K562 (cell line): ENCODE measurements around the gene PIGB. TPM values are rescaled to one million over a fixed set of nuclear protein-coding genes. Genes with fewer than 3 reads are reported as not detected.
A peak's percentile ranks its signal among the peaks of the same experiment; 100 is the strongest.

Source experiments
- ATAC-seq: fragments of 200-7000 bp; cut with Tn5 transposase; 3 replicates; pipeline ENCODE4 v1.9.1; 2020; ENCODE audit warnings: moderate library complexity
- BruUV-seq: library from RNA; stranded (reverse); fragments of 400-500 nt; replicated peaks from 2 replicates; lab custom pipeline; 2021; lab: Mats Ljungman, UMichigan
- CTCF ChIA-PET: fragments of 300-600 bp; formaldehyde crosslinking; extraction: SDS; loops from one replicate; lab custom pipeline; 2021; ENCODE audit warnings: low intra/inter-chr PET ratio; lab: Yijun Ruan, JAX
- POLR2A ChIA-PET: fragments of 300-600, 350-650 bp; sonication (Branson Sonifier 250); formaldehyde crosslinking; extraction: SDS; loops from one replicate; lab custom pipeline; 2021; ENCODE audit warnings: antibody characterized with exemption, inconsistent platforms; lab: Yijun Ruan, JAX
- DNase-seq, 4 experiments: peaks; one replicate each; pipeline versions ENCODE4 v3.0.0 to v3.0.0-alpha.2; 2011 to 2018; ENCODE audit warnings: low spot score in 3 of 4, mixed read lengths in 3 of 4; ENCODE audit errors: extremely low read depth in 1 of 4
- FAIRE-seq: peaks from 2 replicates; lab custom pipeline; 2011; peaks lifted over from hg19 to GRCh38; lab: Jason Lieb, UNC
- H2AFZ ChIP-seq: 2 replicates; pipeline ENCODE4 v1.6.0; 2011; ENCODE audit warnings: low read depth, low read length, control low read depth, inconsistent platforms
- H3K27ac ChIP-seq: fragments of 200-600 bp; 3 replicates; pipeline ENCODE4 v1.8.0; 2011; ENCODE audit warnings: low read depth, mild to moderate bottlenecking, control low read depth, inconsistent platforms, low read length, moderate library complexity, mixed read lengths; ENCODE audit errors: extremely low read depth
- H3K27me3 ChIP-seq, 2 experiments: fragments of 300-600 bp in 1 of 2; 2 replicates in 1 of 2; 3 replicates in 1 of 2; pipeline versions ENCODE4 v1.6.0 to v1.8.0; 2011; ENCODE audit warnings: inconsistent platforms in 2 of 2, low read length in 2 of 2, mild to moderate bottlenecking in 1 of 2, mixed read lengths in 1 of 2, moderate library complexity in 1 of 2; ENCODE audit not compliant: control insufficient read depth in 2 of 2, insufficient read depth in 2 of 2
- H3K36me3 ChIP-seq: fragments of 300-600 bp; 3 replicates; pipeline ENCODE4 v1.8.0; 2011; ENCODE audit warnings: mild to moderate bottlenecking, low read length, inconsistent platforms; ENCODE audit not compliant: control insufficient read depth, insufficient read depth
- H3K4me1 ChIP-seq, 2 experiments: fragments of 200-600 bp in 1 of 2; replicated peaks in 1 of 2; 2 replicates in 1 of 2; 3 replicates in 1 of 2; pipeline versions ENCODE4 v1.5.1 to v1.8.0; 2011; ENCODE audit warnings: inconsistent platforms in 2 of 2, low read length in 2 of 2, mild to moderate bottlenecking in 1 of 2, mixed read lengths in 1 of 2, moderate library complexity in 1 of 2; ENCODE audit not compliant: control insufficient read depth in 2 of 2, insufficient read depth in 2 of 2
- H3K4me2 ChIP-seq: 2 replicates; pipeline ENCODE4 v1.6.1; 2011; ENCODE audit warnings: low read length, control low read depth, inconsistent platforms, mixed read lengths; ENCODE audit not compliant: insufficient read depth
- H3K4me3 ChIP-seq: fragments of 200-600 bp; sonication (generic), shearing (Covaris generic); 2 replicates; pipeline ENCODE4 v1.5.1; 2016; ENCODE audit warnings: control low read depth, inconsistent platforms
- H3K79me2 ChIP-seq: fragments of 200-600 bp; 3 replicates; pipeline ENCODE4 v1.8.0; 2011; ENCODE audit warnings: low read length, inconsistent platforms; ENCODE audit not compliant: control insufficient read depth, insufficient read depth
- H3K9ac ChIP-seq, 2 experiments: 2 replicates each; pipeline versions ENCODE4 v1.6.0 to v1.6.1; 2011; ENCODE audit warnings: low read depth in 2 of 2, low read length in 2 of 2, control low read depth in 1 of 2, inconsistent platforms in 1 of 2, mild to moderate bottlenecking in 1 of 2, mixed read lengths in 1 of 2; ENCODE audit not compliant: insufficient read depth in 1 of 2
- H3K9me1 ChIP-seq: one replicate; pipeline ENCODE4 v1.6.0; 2011; ENCODE audit warnings: inconsistent platforms, mild to moderate bottlenecking, low read length, moderate library complexity; ENCODE audit not compliant: control insufficient read depth, insufficient read depth
- H3K9me3 ChIP-seq: replicated peaks from 2 replicates; pipeline ENCODE4 v1.5.1; 2011; ENCODE audit warnings: low read depth, low read length, inconsistent platforms; ENCODE audit not compliant: control insufficient read depth, insufficient read depth
- H4K20me1 ChIP-seq: replicated peaks from 2 replicates; pipeline ENCODE4 v1.6.1; 2011; ENCODE audit warnings: low read length, inconsistent platforms, mixed read lengths; ENCODE audit not compliant: control insufficient read depth, insufficient read depth
- CEBPB ChIP-seq: fragments of 450-650 bp; IDR thresholded peaks from 2 replicates; pipeline ENCODE4 v1.6.1; 2016; ENCODE audit warnings: missing genetic modification characterization, missing compliant biosample characterization
- CEBPG ChIP-seq, 3 experiments: fragments of 200-800 bp in 1 of 3; sonication (Bioruptor generic) in 1 of 3; sonication (generic) in 1 of 3; formaldehyde crosslinking in 1 of 3; IDR thresholded peaks in 2 of 3; conservative IDR thresholded peaks in 1 of 3; 2 replicates each; pipeline versions ENCODE4 v1.6.1 to v1.8.0; 2016 to 2022; ENCODE audit warnings: missing compliant biosample characterization in 2 of 3, missing genetic modification characterization in 2 of 3, mild to moderate bottlenecking in 1 of 3, missing genetic modification reagents in 1 of 3
- SP1 ChIP-seq: sonication (generic); formaldehyde crosslinking; IDR thresholded peaks from 2 replicates; pipeline ENCODE4 v1.8.1; 2022; ENCODE audit warnings: mild to moderate bottlenecking, missing genetic modification reagents
- TRIM24 ChIP-seq, 2 experiments: fragments of 450-650 bp; IDR thresholded peaks; 2 replicates each; pipeline ENCODE4 v1.6.1; 2016
- ZC3H4 ChIP-seq: sonication (generic); formaldehyde crosslinking; IDR thresholded peaks from 2 replicates; pipeline ENCODE4 v1.9.0; 2021; ENCODE audit warnings: missing genetic modification reagents, borderline replicate concordance
- WGBS: fragments of 100-300 bp; shearing (Covaris generic); methylation state at CpG from one replicate; pipeline ENCODE4 v1.1.6; 2016; ENCODE audit warnings: low coverage, mixed read lengths; ENCODE audit not compliant: insufficient coverage; ENCODE audit errors: missing lambda C conversion rate; 5-methylcytosine and 5-hydroxymethylcytosine counted together
- in situ Hi-C: fragments of 300-500 bp; cut with MboI; formaldehyde crosslinking; loops from 4 replicates; pipeline ENCODE4 v1.15.0; 2018; ENCODE audit warnings: inconsistent platforms, mixed read lengths
- intact Hi-C: fragments of 100-400 bp; cut with micrococcal nuclease; formaldehyde crosslinking; loops from 2 replicates; pipeline ENCODE4 v1.14.2; 2022
- polyA plus RNA-seq, 8 experiments: library from polyadenylated mRNA; depleted of rRNA in 4 of 8; stranded (reverse) in 5 of 8; unstranded in 3 of 8; fragments of >200 nt; fragmentation: Nextera tagmentation in 2 of 8; fragmentation: Illumina TruSeq in 1 of 8; extraction: Ambion mirVana in 2 of 8; extraction: Trizol in 1 of 8; gene quantifications; 2 replicates each; pipeline versions ENCODE4 v1.2.1 to v1.2.3, GENCODE V29; 2011 to 2014; ENCODE audit warnings: inconsistent platforms in 1 of 8, missing spikeins in 1 of 8
- total RNA-seq, 7 experiments: library from RNA; depleted of rRNA in 6 of 7; stranded (reverse); fragments of >200 nt in 6 of 7; fragmentation: Illumina TruSeq in 2 of 7; extraction: Trizol in 2 of 7; gene quantifications; 2 replicates each; pipeline versions ENCODE4 v1.2.1 to v1.2.3, GENCODE V29; 2011 to 2021; ENCODE audit warnings: low replicate concordance in 1 of 7

Gene PIGB
- total and polyA plus RNA-seq, 9 of the 15 experiments (the other 6 are each of a cell fraction or from before 2014, with no cell fraction given), result 9.9 to 32.3 (median 18.2) TPM

DNA sequence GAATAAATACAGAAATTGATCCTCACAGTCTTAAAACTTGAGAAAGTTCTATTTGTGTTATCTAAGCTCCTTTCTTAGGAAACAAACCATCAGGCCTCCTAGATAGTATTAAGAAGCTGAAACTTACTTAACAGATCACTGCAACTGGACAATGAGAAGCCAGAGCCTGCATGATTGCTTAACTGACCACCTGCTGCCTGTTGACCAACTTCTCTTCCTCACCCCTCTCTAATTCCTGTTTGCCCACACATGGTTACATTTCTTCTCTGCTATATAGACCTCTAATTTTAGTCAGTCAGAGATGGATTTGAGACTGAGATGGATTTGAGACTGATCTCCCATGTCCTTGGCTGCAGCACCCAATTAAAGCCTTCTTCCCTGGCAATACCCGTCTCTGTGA is 75.7 kb downstream of the PIGB start:
- Histone ChIP-seq H3K4me1 (peaks cover 12 to 19% of the 10 kb centered on the region in 2 experiments), H3K27ac (no peak overlapping the region), H3K9me3 (peaks cover 8% of the 10 kb centered on the region), H3K9ac (no peak overlapping the region), H3K27me3 (no peaks in the 10 kb centered on the region), H3K36me3 (peaks cover 9% of the 10 kb centered on the region; the same call in 1 of the 3 replicates), H3K79me2 (peaks cover 87% of the 10 kb centered on the region), H2AFZ (no peak overlapping the region), H4K20me1 (no peaks in the 10 kb centered on the region), H3K4me3 (no peak overlapping the region), H3K4me2 (no peak overlapping the region), H3K9me1 (no peaks in the 10 kb centered on the region)
- no peak for DNase-seq
- 100% methylated on average over 1 of the region's 1 CpG for WGBS
- CTCF ChIA-PET, result no interaction called here
- in situ Hi-C loops (no loop called here), intact Hi-C loops (loop anchor here (5.0 kb wide), 1 partner anchor 1928 kb away; no protein-coding TSS in a partner anchor)
- BruUV-seq, result no TSS peak
- ATAC-seq, result no peak
- TF ChIP-seq CEBPG (CRISPR knock-in tag; IDR thresholded peaks at IDR 0.05) (no peak), CEBPG (tag; conservative IDR thresholded peaks at IDR 0.05 in 1 of 2, IDR thresholded peaks at IDR 0.05 in 1 of 2) (0 out of 4 replicates have a peak, but pooled peaks of 1 of the 2 experiments have one; percentile 22), ZC3H4 (CRISPR knock-in tag) (no peak), TRIM24 (IDR thresholded peaks at IDR 0.05) (0 out of 4 replicates have a peak, but pooled peaks of 1 of the 2 experiments have one; percentile 29), SP1 (CRISPR knock-in tag) (no peak), CEBPB (tag) (peak; percentile 42; the same call in 1 of the 2 replicates)
- no peak for FAIRE-seq
- POLR2A ChIA-PET, result interaction anchor here (0.7 kb wide), 1 partner anchor 31 kb away, joined by 3 read pairs; no protein-coding TSS in a partner anchor
